Keratinocyte (primary cell): ENCODE measurements around the gene ADGRB3. TPM values are rescaled to one million over a fixed set of nuclear protein-coding genes. Genes with fewer than 3 reads are reported as not detected.

Source experiments
- DNase-seq: peaks from one replicate; pipeline ENCODE4 v3.0.0-alpha.2; 2011; ENCODE audit warnings: low read depth, missing footprints, low spot score
- FAIRE-seq: peaks from 2 replicates; lab custom pipeline; 2011; peaks lifted over from hg19 to GRCh38; lab: Jason Lieb, UNC
- H2AFZ ChIP-seq: 2 replicates; pipeline ENCODE4 v1.6.0; 2012; ENCODE audit warnings: low read length, control low read depth, inconsistent platforms; ENCODE audit not compliant: control insufficient read depth
- H3K27ac ChIP-seq: 2 replicates; pipeline ENCODE4 v1.5.1; 2011; ENCODE audit warnings: low read length; ENCODE audit not compliant: control insufficient read depth, insufficient read depth
- H3K27me3 ChIP-seq: 3 replicates; pipeline ENCODE4 v1.6.0; 2011; ENCODE audit warnings: low read length; ENCODE audit not compliant: control insufficient read depth, insufficient read depth; ENCODE audit errors: extremely low read depth
- H3K36me3 ChIP-seq, 2 experiments: 2 replicates in 1 of 2; 3 replicates in 1 of 2; pipeline ENCODE4 v1.5.1; 2011; ENCODE audit warnings: low read length in 2 of 2, mild to moderate bottlenecking in 1 of 2; ENCODE audit not compliant: control insufficient read depth in 2 of 2, insufficient read depth in 2 of 2; ENCODE audit errors: extremely low read depth in 1 of 2
- H3K4me1 ChIP-seq: 3 replicates; pipeline ENCODE4 v1.5.1; 2011; ENCODE audit warnings: low read length; ENCODE audit not compliant: control insufficient read depth, insufficient read depth; ENCODE audit errors: extremely low read depth
- H3K4me2 ChIP-seq: 3 replicates; pipeline ENCODE4 v1.6.0; 2011; ENCODE audit warnings: low read depth, low read length; ENCODE audit not compliant: control insufficient read depth, insufficient read depth; ENCODE audit errors: extremely low read depth
- H3K4me3 ChIP-seq, 3 experiments: fragments of 200-600 bp in 1 of 3; sonication (generic) in 1 of 3; 2 replicates in 2 of 3; 3 replicates in 1 of 3; pipeline ENCODE4 v1.5.1; 2011 to 2016; ENCODE audit warnings: low read length in 3 of 3, mild to moderate bottlenecking in 3 of 3, control low read depth in 2 of 3, inconsistent platforms in 1 of 3, low read depth in 1 of 3, mixed read lengths in 1 of 3, mixed run types in 1 of 3, moderate library complexity in 1 of 3; ENCODE audit not compliant: control insufficient read depth in 2 of 3, insufficient read depth in 2 of 3; ENCODE audit errors: extremely low read depth in 1 of 3
- H3K79me2 ChIP-seq: 2 replicates; pipeline ENCODE4 v1.6.0; 2012; ENCODE audit warnings: low read length; ENCODE audit not compliant: control insufficient read depth, insufficient read depth
- H3K9ac ChIP-seq: 3 replicates; pipeline ENCODE4 v1.6.0; 2011; ENCODE audit warnings: low read length; ENCODE audit not compliant: control insufficient read depth, insufficient read depth; ENCODE audit errors: extremely low read depth
- H3K9me1 ChIP-seq: 3 replicates; pipeline ENCODE4 v1.6.0; 2011; ENCODE audit warnings: low read length; ENCODE audit not compliant: control insufficient read depth, insufficient read depth; ENCODE audit errors: extremely low read depth
- H3K9me3 ChIP-seq: 2 replicates; pipeline ENCODE4 v1.5.1; 2012; ENCODE audit warnings: low read depth, low read length; ENCODE audit not compliant: control insufficient read depth
- H4K20me1 ChIP-seq: 3 replicates; pipeline ENCODE4 v1.6.0; 2011; ENCODE audit warnings: low read length; ENCODE audit not compliant: control insufficient read depth, insufficient read depth; ENCODE audit errors: extremely low read depth
- CTCF ChIP-seq, 3 experiments: IDR thresholded peaks in 1 of 3; conservative IDR thresholded peaks in 1 of 3; optimal IDR thresholded peaks in 1 of 3; 2 replicates in 2 of 3; 3 replicates in 1 of 3; pipeline versions ENCODE3 to v1.5.1; 2011; ENCODE audit warnings: low read length in 3 of 3, mild to moderate bottlenecking in 3 of 3, moderate library complexity in 2 of 3, control low read depth in 1 of 3, inconsistent platforms in 1 of 3; ENCODE audit not compliant: insufficient read depth in 2 of 3; ENCODE audit errors: extremely low read depth in 1 of 3
- EZH2 ChIP-seq: IDR thresholded peaks from one replicate; pipeline ENCODE4 v1.6.1; 2012; ENCODE audit warnings: inconsistent platforms, mild to moderate bottlenecking, low read length, moderate library complexity
- dilution Hi-C: fragments of 300-500 bp; cut with MboI; formaldehyde crosslinking; loops from one replicate; pipeline ENCODE4 v1.7.0; 2020; ENCODE audit warnings: low sequenced_read_pairs; ENCODE audit not compliant: extremely low pct_ligation_motif_present
- polyA plus RNA-seq, 5 experiments: library from polyadenylated mRNA; depleted of rRNA in 3 of 5; stranded (reverse) in 3 of 5; stranded (forward) in 1 of 5; unstranded in 1 of 5; fragments of >200 nt; gene quantifications; 1 replicate in 1 of 5; 2 replicates in 3 of 5; 3 replicates in 1 of 5; pipeline versions ENCODE4 v1.2.1 to v1.2.3, GENCODE V29; 2011 to 2012; ENCODE audit warnings: missing spikeins in 2 of 5, low read depth in 1 of 5, low replicate concordance in 1 of 5

ADGRB3 gene
- polyA plus RNA-seq, 1 donor (not counting 4 experiments of a cell fraction or from before 2014, with no cell fraction given) = not detected

GRCh38 chr6:69145062-69145461, 510.0 kb downstream of the ADGRB3 start:
- Histone ChIP-seq H3K4me1 (no peaks in the 10 kb centered on the region), H3K9me1 (no peaks in the 10 kb centered on the region), H3K79me2 (no peaks in the 10 kb centered on the region), H2AFZ (no peak overlapping the region), H4K20me1 (no peaks in the 10 kb centered on the region), H3K9ac (no peak overlapping the region), H3K27me3 (no peaks in the 10 kb centered on the region), H3K9me3 (peaks cover 4% of the 10 kb centered on the region), H3K4me2 (no peak overlapping the region), H3K27ac (no peak overlapping the region), H3K36me3 (no peaks in the 10 kb centered on the region), H3K4me3 (no peak overlapping the region)
- FAIRE-seq = no peak
- DNase-seq = no peak
- dilution Hi-C loops = no loop called here
- TF ChIP-seq EZH2 (no peak), CTCF (optimal IDR thresholded peaks at IDR 0.05 in 1 of 3, IDR thresholded peaks at IDR 0.05 in 1 of 3, conservative IDR thresholded peaks at IDR 0.05 in 1 of 3; ENCODE audit: extremely low read depth in 1 of 3, insufficient read depth in 2 of 3, low read length in 3 of 3) (no peak)

GRCh38 chr6:69146385-69146784, 511.3 kb downstream of the ADGRB3 start:
- dilution Hi-C loops = no loop called here
- DNase-seq (no peak), FAIRE-seq (no peak)
- Histone ChIP-seq H3K4me1 (no peaks in the 10 kb centered on the region), H4K20me1 (no peaks in the 10 kb centered on the region), H3K79me2 (no peaks in the 10 kb centered on the region), H3K9ac (no peak overlapping the region), H3K4me2 (no peak overlapping the region), H3K9me3 (peaks cover 5% of the 10 kb centered on the region), H3K36me3 (no peaks in the 10 kb centered on the region), H3K27ac (no peak overlapping the region), H3K9me1 (no peaks in the 10 kb centered on the region), H3K27me3 (no peaks in the 10 kb centered on the region), H2AFZ (no peak overlapping the region), H3K4me3 (no peak overlapping the region)
- TF ChIP-seq EZH2 = no peak

- H3K27ac ChIP-seq = no peak overlapping the region
Observed at GRCh38 chr6:69155467-69155866, 520.4 kb downstream of the ADGRB3 start.

More at GRCh38 chr6:69155467-69155866, 520.4 kb downstream of the ADGRB3 start:
- dilution Hi-C loops = no loop called here
- H3K9me3 ChIP-seq = no peaks in the 10 kb centered on the region
- no peak overlapping the region for H3K9ac ChIP-seq
- H3K4me1 ChIP-seq = no peaks in the 10 kb centered on the region
- H3K9me1 ChIP-seq = no peaks in the 10 kb centered on the region
- H4K20me1 ChIP-seq = no peaks in the 10 kb centered on the region
- no peak overlapping the region for H3K4me2 ChIP-seq
- DNase-seq = no peak
- no peaks in the 10 kb centered on the region for H3K27me3 ChIP-seq
- H3K36me3 ChIP-seq = no peaks in the 10 kb centered on the region
- H3K4me3 ChIP-seq = no peak overlapping the region
- no peak overlapping the region for H2AFZ ChIP-seq
- H3K79me2 ChIP-seq = no peaks in the 10 kb centered on the region
- TF ChIP-seq EZH2 = no peak
- no peak for TF ChIP-seq CTCF (optimal IDR thresholded peaks at IDR 0.05 in 1 of 3, IDR thresholded peaks at IDR 0.05 in 1 of 3, conservative IDR thresholded peaks at IDR 0.05 in 1 of 3; ENCODE audit: extremely low read depth in 1 of 3, insufficient read depth in 2 of 3, low read length in 3 of 3)
- FAIRE-seq = no peak
